H1 (cell line): ENCODE measurements around the gene SEC24B. TPM values are rescaled to one million over a fixed set of nuclear protein-coding genes. Genes with fewer than 3 reads are reported as not detected.
"Not testable (repeated sequence)": the region's sequence is repeated elsewhere in the genome, so short reads cannot be mapped to it uniquely, and the experiment has no call there.

Experiments used
- CTCF ChIA-PET: fragments of 300-600 bp; sonication (Branson Sonifier 250); formaldehyde crosslinking; loops from one replicate; lab custom pipeline; 2021; ENCODE audit not compliant: partially characterized antibody; lab: Charles Lee
- POLR2A ChIA-PET: fragments of 300-600 bp; sonication (Branson Sonifier 250); formaldehyde crosslinking; loops from one replicate; lab custom pipeline; 2021; ENCODE audit warnings: inconsistent platforms; ENCODE audit not compliant: partially characterized antibody; lab: Charles Lee
- DNase-seq, 2 experiments: peaks; one replicate each; pipeline versions ENCODE4 v3.0.0 to v3.0.0-alpha.2; 2010 to 2022; ENCODE audit warnings: low spot score in 2 of 2, low read depth in 1 of 2, mixed read lengths in 1 of 2
- FAIRE-seq: peaks from 2 replicates; lab custom pipeline; 2011; peaks lifted over from hg19 to GRCh38; lab: Jason Lieb, UNC
- H2AFZ ChIP-seq: 2 replicates; pipeline ENCODE4 v1.8.1; 2012; ENCODE audit warnings: low read length, inconsistent platforms
- H2AK5ac ChIP-seq: 2 replicates; pipeline ENCODE4 v1.6.1; 2013; ENCODE audit warnings: low read depth, low read length
- H2BK120ac ChIP-seq: replicated peaks from 2 replicates; pipeline ENCODE3; 2013; ENCODE audit warnings: low read depth, low read length, inconsistent platforms
- H2BK12ac ChIP-seq: 2 replicates; pipeline ENCODE4 v1.6.1; 2013; ENCODE audit warnings: low read depth, low read length
- H2BK15ac ChIP-seq: 2 replicates; pipeline ENCODE4 v1.6.1; 2013; ENCODE audit warnings: low read length
- H2BK20ac ChIP-seq: 2 replicates; pipeline ENCODE4 v1.6.1; 2013; ENCODE audit warnings: low read length
- H2BK5ac ChIP-seq: 2 replicates; pipeline ENCODE4 v1.6.1; 2013; ENCODE audit warnings: low read depth, low read length
- H3K14ac ChIP-seq: 2 replicates; pipeline ENCODE4 v1.6.1; 2013; ENCODE audit warnings: inconsistent platforms; ENCODE audit not compliant: insufficient read length
- H3K18ac ChIP-seq: 2 replicates; pipeline ENCODE4 v1.6.1; 2013; ENCODE audit warnings: low read length; ENCODE audit errors: extremely low read depth
- H3K23ac ChIP-seq: 2 replicates; pipeline ENCODE4 v1.6.1; 2013; ENCODE audit warnings: inconsistent platforms; ENCODE audit not compliant: insufficient read length
- H3K23me2 ChIP-seq: 2 replicates; pipeline ENCODE4 v1.6.1; 2013; ENCODE audit warnings: low read depth, low read length
- H3K27ac ChIP-seq: 2 replicates; pipeline ENCODE4 v1.6.1; 2011; ENCODE audit warnings: low read depth, low read length, inconsistent platforms
- H3K27me3 ChIP-seq, 4 experiments: replicated peaks in 1 of 4; 1 replicate in 1 of 4; 2 replicates in 3 of 4; pipeline versions ENCODE4 v1.6.1 to v1.8.1; 2011 to 2013; ENCODE audit warnings: low read length in 3 of 4, mild to moderate bottlenecking in 3 of 4, inconsistent platforms in 2 of 4, mixed read lengths in 2 of 4, moderate library complexity in 1 of 4; ENCODE audit not compliant: control insufficient read depth in 3 of 4, insufficient read depth in 3 of 4; ENCODE audit errors: extremely low read depth in 1 of 4
- H3K36me3 ChIP-seq, 4 experiments: 2 replicates each; pipeline versions ENCODE4 v1.6.1 to v1.8.1; 2011 to 2013; ENCODE audit warnings: mild to moderate bottlenecking in 4 of 4, low read length in 3 of 4, moderate library complexity in 2 of 4, control low read depth in 1 of 4, inconsistent platforms in 1 of 4; ENCODE audit not compliant: insufficient read depth in 4 of 4, control insufficient read depth in 2 of 4
- H3K4ac ChIP-seq: replicated peaks from 2 replicates; pipeline ENCODE3; 2013; ENCODE audit warnings: low read length, low read depth, mixed read lengths, inconsistent platforms; ENCODE audit not compliant: insufficient read length
- H3K4me1 ChIP-seq, 4 experiments: replicated peaks in 1 of 4; 1 replicate in 1 of 4; 2 replicates in 3 of 4; pipeline versions ENCODE4 v1.6.1 to v1.8.1; 2011 to 2013; ENCODE audit warnings: low read length in 3 of 4, inconsistent platforms in 2 of 4, mixed read lengths in 1 of 4; ENCODE audit not compliant: insufficient read depth in 4 of 4, control insufficient read depth in 3 of 4
- H3K4me2 ChIP-seq, 2 experiments: 2 replicates each; pipeline versions ENCODE4 v1.6.1 to v1.8.1; 2011 to 2013; ENCODE audit warnings: low read depth in 2 of 2, low read length in 2 of 2, control low read depth in 1 of 2, inconsistent platforms in 1 of 2, mild to moderate bottlenecking in 1 of 2; ENCODE audit not compliant: insufficient read depth in 1 of 2
- H3K4me3 ChIP-seq, 4 experiments: fragments of 200-600, 300-600 bp in 1 of 4; sonication (generic), shearing (Covaris generic), sonication (Bioruptor Twin) in 1 of 4; 2 replicates each; pipeline versions ENCODE4 v1.5.1 to v1.8.1; 2011 to 2016; ENCODE audit warnings: low read length in 4 of 4, low read depth in 3 of 4, control low read depth in 2 of 4, inconsistent platforms in 2 of 4, mild to moderate bottlenecking in 2 of 4, mixed read lengths in 1 of 4, moderate library complexity in 1 of 4; ENCODE audit not compliant: insufficient read depth in 2 of 4; ENCODE audit errors: extremely low read depth in 1 of 4
- H3K56ac ChIP-seq: replicated peaks from 2 replicates; pipeline ENCODE3; 2013; ENCODE audit warnings: low read depth, mild to moderate bottlenecking, mixed read lengths, low read length, inconsistent platforms; ENCODE audit not compliant: insufficient read length
- H3K79me1 ChIP-seq: 2 replicates; pipeline ENCODE4 v1.6.1; 2013; ENCODE audit warnings: low read depth, low read length, control low read depth
- H3K79me2 ChIP-seq, 2 experiments: 2 replicates each; pipeline versions ENCODE4 v1.6.1 to v1.8.1; 2012 to 2013; ENCODE audit warnings: low read length in 2 of 2, mild to moderate bottlenecking in 2 of 2, inconsistent platforms in 1 of 2; ENCODE audit not compliant: insufficient read depth in 2 of 2, control insufficient read depth in 1 of 2
- H3K9ac ChIP-seq, 4 experiments: replicated peaks in 1 of 4; 1 replicate in 1 of 4; 2 replicates in 3 of 4; pipeline versions ENCODE4 v1.6.1 to v1.8.1; 2011 to 2013; ENCODE audit warnings: low read depth in 3 of 4, low read length in 3 of 4, control low read depth in 2 of 4, mild to moderate bottlenecking in 2 of 4, moderate library complexity in 2 of 4, inconsistent platforms in 1 of 4; ENCODE audit errors: extremely low read depth in 1 of 4
- H3K9me3 ChIP-seq, 2 experiments: 2 replicates each; pipeline versions ENCODE4 v1.6.1 to v1.8.1; 2012 to 2013; ENCODE audit warnings: mild to moderate bottlenecking in 2 of 2, moderate library complexity in 2 of 2, control low read depth in 1 of 2, inconsistent platforms in 1 of 2, low read depth in 1 of 2, low read length in 1 of 2, mixed read lengths in 1 of 2; ENCODE audit not compliant: insufficient read depth in 2 of 2
- H4K20me1 ChIP-seq, 2 experiments: replicated peaks in 1 of 2; 2 replicates each; pipeline versions ENCODE3 to v1.8.1; 2011 to 2013; ENCODE audit warnings: inconsistent platforms in 2 of 2, low read length in 2 of 2, mild to moderate bottlenecking in 1 of 2; ENCODE audit not compliant: insufficient read depth in 2 of 2, control insufficient read depth in 1 of 2
- H4K5ac ChIP-seq: 2 replicates; pipeline ENCODE4 v1.6.1; 2013; ENCODE audit warnings: low read length, low read depth, mixed read lengths, inconsistent platforms; ENCODE audit not compliant: insufficient read length
- H4K8ac ChIP-seq: 2 replicates; pipeline ENCODE4 v1.8.0; 2013; ENCODE audit warnings: mild to moderate bottlenecking, moderate library complexity, low read length, inconsistent platforms; ENCODE audit not compliant: insufficient read depth; ENCODE audit errors: extremely low read depth
- H4K91ac ChIP-seq: replicated peaks from 2 replicates; pipeline ENCODE3; 2013; ENCODE audit warnings: low read length, mixed read lengths, inconsistent platforms; ENCODE audit not compliant: insufficient read length
- WGBS, 2 experiments: shearing (Covaris generic) in 1 of 2; methylation state at CpG; one replicate each; pipeline versions ENCODE4 v1.1.6 to v1.1.7; 2013 to 2015; ENCODE audit warnings: low lambda C conversion rate in 2 of 2, mixed read lengths in 2 of 2, inconsistent platforms in 1 of 2, low coverage in 1 of 2, missing lambda C conversion rate in 1 of 2; ENCODE audit not compliant: insufficient replicate concordance in 2 of 2, insufficient coverage in 1 of 2, insufficient read length in 1 of 2; ENCODE audit errors: extremely low coverage in 1 of 2, missing lambda C conversion rate in 1 of 2; 5-methylcytosine and 5-hydroxymethylcytosine counted together
- polyA plus RNA-seq, 7 experiments: library from polyadenylated mRNA; depleted of rRNA in 3 of 7; stranded (reverse) in 5 of 7; unstranded in 2 of 7; fragments of >200 nt in 5 of 7; fragments of 200-250 nt in 2 of 7; gene quantifications; 1 replicate in 5 of 7; 2 replicates in 1 of 7; 4 replicates in 1 of 7; pipeline versions ENCODE4 v1.2.1 to v1.2.3, GENCODE V29; 2011 to 2013; ENCODE audit warnings: missing spikeins in 2 of 7, mixed read lengths in 2 of 7
- total RNA-seq: library from RNA; stranded (reverse); fragmentation: NEBNext Ultra II Directional; extraction: Animal tissue kit (Norgen Biotek cat#: 25700); gene quantifications from 2 replicates; pipeline ENCODE4 v1.2.1, GENCODE V29; 2021

SEC24B gene
- total and polyA plus RNA-seq, 2 of the 8 experiments (the other 6 are each of a cell fraction or from before 2014, with no cell fraction given) = 25.6 to 30.9 TPM

GRCh38 chr4:109513368-109513767 lies 79.8 kb downstream of the SEC24B start:
- H3K79me2 ChIP-seq, H3K27ac ChIP-seq, CTCF ChIA-PET, H3K79me1 ChIP-seq, H2BK20ac ChIP-seq, H3K27me3 ChIP-seq, H3K9me3 ChIP-seq, H3K18ac ChIP-seq, DNase-seq, H3K56ac ChIP-seq, H3K4me3 ChIP-seq, H3K4me1 ChIP-seq, H3K9ac ChIP-seq, FAIRE-seq, H2BK5ac ChIP-seq, H2BK12ac ChIP-seq, H2AK5ac ChIP-seq, H3K23me2 ChIP-seq, H3K4ac ChIP-seq, H4K5ac ChIP-seq, H4K20me1 ChIP-seq, H3K23ac ChIP-seq, H3K4me2 ChIP-seq, H2BK15ac ChIP-seq, H4K8ac ChIP-seq, H2BK120ac ChIP-seq, H2AFZ ChIP-seq, H3K14ac ChIP-seq, H4K91ac ChIP-seq, POLR2A ChIA-PET: not testable (repeated sequence)
- H3K36me3 ChIP-seq = peaks cover 2 to 21% (median 13%) of the 10 kb centered on the region in 4 experiments; a peak in 7 of 8 replicates
- WGBS, 2 experiments = 94% methylated on average over 12 of the region's 12 CpGs; no CpG with 5 or more reads in 1 of the 2 experiments
